GM04503 (cell line): ENCODE results near the gene DAZAP1.

Source experiments
- DNase-seq: peaks from one replicate; pipeline ENCODE4 v3.0.0-alpha.2; 2012; ENCODE audit warnings: low read depth

Gene DAZAP1

DNA sequence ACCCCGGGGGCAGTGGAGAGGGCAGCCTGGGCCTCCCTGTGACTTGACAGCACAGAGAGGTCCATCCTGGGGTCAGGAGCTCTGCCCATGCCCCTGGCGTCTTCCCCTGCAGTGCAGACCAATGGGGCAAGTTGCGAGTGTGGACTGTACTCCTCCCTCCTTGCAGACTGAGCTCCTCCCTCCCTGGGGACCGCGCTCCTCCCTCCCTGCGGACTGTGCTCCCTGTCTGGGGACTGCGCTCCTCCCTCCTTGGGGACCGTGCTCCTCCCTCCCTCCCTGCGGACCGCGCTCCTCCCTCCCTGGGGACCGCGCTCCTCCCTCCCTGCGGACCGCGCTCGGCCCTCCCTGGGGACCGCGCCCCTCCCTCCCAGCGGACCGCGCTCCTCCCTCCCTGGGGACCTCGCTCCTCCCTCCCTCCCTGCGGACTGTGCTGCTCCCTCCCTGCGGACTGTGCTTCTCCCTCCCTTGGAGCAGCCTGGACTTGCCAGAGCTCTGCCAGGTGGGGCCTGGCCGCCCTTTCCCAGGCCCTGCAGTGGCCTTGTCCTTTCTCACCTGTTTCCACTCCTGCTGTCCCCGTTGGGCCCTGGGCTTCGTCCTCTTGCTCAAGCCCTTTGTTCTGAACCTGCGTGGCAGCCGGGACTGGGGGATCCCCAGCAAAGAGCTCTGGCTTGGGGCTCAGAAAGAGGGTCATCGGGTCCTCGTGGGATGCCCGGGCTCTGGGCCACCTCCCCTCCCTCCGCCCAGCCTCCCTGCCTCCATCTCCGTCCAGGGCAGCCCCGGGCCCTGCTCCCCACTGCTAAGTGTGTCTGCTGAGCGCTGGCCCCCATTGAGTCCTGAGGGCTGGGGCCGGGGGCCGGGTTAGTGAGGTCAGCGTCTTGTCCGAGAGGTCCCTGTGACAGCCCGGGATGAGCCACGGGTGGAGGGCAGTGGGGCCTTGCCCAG is 12.9 kb upstream of the DAZAP1 start:
- no peak for DNase-seq

DNA sequence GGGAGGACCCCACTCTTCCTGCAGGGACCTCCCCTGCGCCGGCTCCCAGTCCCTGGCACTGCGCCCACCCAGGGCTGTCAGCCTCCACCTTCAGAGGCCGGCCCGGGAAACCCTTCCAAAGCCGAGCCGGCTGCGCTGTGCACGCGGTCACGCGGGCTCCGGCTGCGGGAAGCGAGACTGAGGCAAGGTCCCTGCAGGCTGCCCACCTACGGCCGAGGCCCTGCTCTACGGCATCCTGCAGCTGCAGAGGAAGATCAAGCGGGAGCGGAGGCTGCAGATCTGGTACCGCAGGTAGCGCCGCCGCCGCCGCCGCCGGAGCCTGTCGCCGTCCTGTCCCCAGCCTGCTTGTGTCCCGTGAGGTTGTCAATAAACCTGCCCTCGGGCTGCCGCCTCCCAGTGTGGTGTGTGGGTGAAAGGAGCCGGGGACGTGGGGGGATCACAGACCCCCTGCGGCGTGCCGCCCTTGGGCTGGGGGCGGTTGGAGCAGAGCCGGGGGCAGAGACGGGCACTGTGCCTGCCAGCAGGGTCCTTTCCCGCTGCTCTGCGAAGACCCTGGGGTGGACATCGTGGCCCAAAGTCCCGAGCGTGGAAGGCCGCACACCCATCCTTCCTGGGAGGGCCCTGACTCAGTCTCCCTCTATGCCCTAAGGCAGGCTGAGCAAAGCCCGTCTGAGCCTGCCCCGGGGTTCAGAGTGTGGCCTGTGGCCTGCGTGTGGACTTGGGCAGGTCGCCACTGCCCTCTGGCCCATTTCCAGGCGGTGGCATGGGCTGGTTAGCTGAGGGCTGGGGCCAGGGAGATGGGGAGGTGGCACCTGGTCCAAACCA is 12.0 kb upstream of the DAZAP1 start:
- no peak for DNase-seq

DNA sequence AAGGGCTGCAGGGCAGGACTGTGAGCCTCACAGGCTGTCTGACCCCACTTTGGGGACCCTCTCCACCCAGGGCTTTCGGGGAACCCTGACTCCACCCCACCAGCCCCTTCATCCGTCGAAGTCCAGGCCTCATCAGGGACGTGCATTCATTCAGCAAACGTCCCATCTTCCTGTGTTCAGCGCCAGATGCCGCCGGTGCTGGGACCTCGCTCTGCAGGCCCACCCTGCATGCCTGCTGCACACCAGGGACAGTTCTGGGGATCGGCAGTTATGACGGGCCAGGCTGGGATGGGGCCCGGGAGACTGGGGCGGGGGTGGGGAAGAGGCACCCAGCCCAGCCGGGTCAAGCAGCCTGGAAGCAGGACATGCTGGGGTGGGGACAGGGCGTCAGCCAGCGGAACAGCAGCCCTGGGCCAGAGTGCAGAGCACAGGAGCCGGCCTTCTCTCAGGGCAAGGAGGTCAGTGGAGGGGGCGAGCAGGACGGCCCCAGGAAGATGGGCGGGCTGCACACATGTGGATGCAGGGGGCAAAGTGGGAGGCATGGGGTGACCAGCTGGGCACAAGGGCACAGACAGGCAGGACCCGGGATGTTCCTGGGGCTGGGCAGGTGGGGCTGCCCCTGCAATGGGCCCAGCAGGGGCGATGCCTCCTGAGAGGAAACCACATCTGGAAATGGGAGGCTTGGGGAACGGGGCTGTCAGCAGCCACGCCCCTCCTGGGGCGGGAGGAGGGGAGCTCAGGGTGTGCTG is 11.2 kb upstream of the DAZAP1 start:
- no peak for DNase-seq

DNA sequence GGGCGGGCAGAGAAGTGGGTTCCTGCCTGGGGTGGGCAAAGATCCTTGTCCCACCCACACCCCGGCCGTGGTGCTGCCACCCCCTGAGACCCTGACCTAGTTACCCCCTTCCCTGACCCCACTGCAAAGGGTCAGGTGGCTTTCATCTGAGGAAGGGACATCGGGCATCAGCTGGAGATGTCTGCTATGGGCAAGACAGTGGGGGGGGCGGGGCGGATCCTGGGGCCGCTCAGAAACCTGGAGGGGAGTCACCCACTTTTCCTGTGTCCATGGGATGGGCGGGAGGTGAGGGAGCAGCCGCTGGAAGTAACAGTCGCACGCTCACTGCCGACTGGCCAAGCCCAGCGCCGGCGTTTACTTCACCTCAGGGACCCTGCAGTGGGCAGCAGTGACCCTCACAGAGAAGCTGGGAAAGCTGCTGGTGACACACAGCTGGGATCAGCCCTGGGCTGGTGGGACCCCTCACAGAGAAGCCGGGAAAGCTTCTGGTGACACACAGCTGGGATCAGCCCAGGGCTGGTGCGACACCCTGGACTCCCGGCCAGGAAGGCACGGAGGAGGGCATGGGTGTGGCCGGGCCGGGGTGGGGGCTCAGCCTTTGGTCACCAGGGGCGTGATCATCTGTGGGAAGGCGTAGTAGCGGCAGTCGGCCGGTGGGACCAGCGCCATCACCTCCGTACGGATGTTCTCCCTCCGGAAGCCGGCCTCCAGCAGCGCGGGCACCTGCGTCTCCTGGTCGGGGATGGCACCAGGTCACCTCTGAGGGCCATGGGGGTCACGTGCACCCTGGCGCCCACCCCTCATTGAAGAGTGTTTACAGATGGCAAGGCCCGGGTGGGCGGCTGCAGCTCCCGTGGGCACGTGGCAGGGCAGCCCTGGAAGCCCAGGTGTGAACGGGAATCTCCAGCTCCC is 10.4 kb upstream of the DAZAP1 start:
- DNase-seq, result no peak

DNA sequence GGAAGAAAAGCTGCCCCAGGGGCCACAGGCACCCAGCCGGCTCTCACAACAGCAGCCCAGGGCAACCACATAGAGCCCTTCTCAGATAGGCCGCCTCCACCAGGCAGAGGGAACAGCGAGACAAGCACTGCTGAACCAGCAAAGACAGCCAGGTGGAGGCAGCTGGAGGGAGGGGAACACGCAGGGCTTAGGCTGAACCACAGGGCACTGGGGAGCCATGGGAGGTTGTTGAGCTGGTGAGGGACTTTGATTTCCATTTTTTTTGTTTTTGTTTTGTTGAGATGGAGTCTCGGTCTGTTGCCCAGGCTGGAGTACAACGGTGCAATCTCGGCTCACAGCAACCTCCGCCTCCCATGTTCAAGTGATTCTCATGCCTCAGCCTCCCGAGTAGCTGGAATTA is 9.5 kb upstream of the DAZAP1 start:
- no peak for DNase-seq

DNA sequence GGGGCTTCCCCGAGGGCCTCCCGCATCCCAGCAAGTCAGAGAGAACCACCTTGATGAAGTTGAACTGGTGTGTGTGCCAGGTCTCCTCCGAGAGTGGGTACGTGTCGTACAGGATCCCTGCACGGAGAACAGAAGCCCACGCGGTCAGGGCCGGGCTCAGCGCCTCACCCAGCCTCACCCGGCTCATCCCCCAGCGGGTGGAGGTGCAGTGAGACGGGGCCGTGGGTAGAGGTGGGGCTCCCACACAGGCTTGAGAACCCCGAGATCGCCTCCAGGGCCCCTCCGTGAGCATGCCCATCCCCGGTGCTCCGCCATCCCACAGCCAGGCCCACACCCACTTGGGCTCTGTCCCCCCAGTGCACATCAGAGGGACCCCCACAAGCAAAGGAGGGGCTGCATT is 8.3 kb upstream of the DAZAP1 start:
- no peak for DNase-seq

DNA sequence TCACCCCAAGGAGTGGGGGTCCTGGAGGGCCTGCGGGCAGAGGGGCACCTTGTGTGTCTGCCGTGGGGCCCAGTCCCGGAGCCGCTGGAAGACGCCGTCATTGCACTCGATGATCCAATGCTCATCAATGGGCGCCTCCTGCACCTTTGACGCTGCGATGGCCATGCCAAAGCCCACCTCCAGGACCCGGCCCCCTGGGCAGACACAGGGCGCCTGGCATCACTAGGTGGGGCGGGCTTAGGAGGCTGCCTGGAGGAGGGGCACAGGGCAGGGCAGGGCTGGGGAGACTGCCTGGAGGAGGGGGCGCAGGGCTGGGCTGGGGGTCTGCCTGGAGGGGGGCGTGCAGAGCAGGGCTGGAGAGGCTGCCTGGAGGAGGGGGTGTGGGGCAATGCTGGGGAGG is 7.6 kb upstream of the DAZAP1 start:
- no peak for DNase-seq

DNA sequence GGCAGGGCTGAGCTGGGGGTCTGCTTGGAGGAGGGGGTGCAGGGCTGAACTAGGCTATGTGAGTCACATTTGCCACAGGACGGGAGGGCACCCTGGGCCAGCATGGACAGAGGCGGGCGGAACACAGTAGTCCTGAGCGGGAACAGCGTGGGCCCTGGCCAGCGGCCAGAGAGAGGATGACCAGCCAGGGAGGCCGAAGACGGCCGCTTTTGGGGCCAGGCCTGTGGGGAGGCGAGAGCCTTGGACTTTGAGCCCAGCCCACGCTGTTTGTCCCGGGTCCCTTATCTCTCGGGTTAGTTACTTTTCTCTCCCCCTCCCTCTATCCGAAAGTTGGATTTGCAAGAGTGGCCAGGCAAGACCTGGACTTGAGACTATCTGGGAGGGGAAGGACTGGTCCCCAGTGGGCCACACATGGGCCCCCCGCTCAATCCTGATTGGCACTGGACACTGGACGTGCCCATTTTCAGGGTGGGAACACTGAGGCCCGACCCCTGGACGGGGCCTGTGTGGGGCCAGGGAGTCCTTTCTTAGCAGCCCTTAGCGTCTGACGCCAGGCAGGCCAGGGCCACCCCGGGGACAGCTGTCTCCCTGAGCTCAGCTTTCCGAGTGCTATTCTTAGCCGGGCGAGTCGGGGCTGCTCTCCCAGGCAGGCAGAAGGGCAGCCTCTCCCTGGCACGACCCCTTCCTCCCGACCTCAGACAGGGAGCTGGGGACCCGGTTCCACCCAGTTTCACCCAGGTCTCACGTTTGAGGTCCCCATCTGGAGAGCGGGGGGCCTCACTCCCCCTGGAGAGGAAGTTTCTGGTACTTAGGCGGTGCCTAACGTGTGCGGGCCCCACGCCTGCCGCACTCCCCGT is 6.9 kb upstream of the DAZAP1 start:
- no peak for DNase-seq

DNA sequence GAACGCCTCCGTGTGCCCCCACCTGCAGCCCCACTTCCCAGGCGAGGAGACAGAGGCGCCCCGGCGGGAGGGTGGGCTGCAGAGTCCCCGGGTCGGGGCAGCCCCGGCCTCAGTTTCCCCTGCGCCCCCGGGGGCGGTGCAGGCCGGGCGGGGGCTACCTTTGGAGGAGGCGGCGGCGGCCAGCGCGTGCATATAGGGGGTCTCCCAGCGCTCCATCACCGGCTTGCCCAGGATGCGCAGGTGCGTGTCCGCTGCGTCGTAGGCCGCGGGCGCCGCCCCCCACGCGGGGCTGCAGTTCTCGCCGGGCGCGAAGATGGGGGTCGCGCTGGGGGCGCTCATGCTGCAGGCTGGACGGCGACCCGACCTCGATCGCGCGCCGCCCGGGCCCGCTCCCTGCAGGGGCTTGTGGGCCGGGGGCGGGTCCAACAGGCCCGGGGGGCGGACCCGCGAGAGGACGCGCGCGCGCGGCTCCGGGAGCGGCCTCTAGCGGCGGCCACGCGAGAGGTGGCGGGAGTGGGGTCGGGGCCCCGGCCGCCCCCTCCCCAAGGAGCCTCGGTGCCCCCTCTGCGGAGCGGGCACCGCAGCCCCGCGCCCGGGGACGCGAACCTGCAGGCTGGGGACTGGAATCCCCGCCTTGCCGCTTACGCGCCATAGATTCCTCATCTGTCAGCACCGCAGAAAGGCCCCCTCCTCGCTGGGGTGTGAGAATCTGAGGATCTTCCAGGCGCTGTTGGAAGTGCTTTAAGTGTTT is 6.1 kb upstream of the DAZAP1 start, which contains the start of gene GAMT:
Gene GAMT, minus strand, starts transcription at position 405 of the 751 bp plus-strand sequence. Its CDS starts 66 bp downstream, at position 339.
- DNase-seq, result no peak

DNA sequence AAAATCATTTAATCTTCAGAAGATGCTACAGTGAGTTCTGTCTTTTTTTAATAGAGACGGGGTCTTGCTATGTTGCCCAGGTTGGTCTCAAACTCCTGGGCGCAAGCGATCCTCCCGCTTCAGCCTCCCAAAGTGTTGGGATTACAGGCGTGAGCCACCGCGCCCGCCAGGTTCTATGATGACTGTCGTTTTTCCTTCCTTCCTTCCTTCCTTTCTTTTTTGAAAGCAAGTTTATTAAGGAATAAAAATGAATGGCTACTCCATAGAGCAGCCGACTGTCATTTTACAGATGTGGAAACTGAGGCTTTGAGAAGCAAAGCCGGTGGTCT is 5.5 kb upstream of the DAZAP1 start:
- no peak for DNase-seq

DNA sequence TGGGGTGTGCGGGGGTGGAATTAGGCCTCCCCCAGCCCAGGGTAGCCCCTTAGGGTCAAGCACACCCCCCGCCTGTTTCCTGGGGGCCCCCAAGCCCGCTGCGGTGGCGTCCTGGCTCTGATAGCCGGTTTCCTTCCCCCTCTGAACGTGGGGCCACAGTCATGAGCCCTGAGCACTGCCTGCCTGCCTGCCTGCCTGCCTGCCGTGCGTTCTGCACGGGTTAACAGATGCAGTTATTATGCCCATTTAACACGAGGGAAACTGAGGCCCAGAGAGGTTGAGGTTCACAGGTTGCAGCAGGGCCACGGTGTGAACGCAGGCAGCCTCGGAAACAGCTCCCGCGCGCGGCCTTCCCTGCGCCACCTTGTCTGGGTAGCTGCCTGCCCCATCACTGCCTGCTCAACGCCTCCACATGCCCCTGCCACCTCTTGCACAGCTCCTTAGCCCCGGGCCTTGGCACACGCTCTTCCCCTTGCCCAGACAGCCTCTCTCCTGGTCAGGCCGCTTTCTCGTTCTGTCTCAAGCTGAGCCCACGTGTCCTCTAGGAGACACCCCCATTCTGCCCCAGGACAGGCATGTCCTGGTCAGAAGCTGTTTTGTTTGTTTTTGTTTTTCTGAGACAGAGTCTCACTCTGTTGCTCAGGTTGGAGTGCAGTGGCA is 4.8 kb upstream of the DAZAP1 start:
- DNase-seq, result no peak

DNA sequence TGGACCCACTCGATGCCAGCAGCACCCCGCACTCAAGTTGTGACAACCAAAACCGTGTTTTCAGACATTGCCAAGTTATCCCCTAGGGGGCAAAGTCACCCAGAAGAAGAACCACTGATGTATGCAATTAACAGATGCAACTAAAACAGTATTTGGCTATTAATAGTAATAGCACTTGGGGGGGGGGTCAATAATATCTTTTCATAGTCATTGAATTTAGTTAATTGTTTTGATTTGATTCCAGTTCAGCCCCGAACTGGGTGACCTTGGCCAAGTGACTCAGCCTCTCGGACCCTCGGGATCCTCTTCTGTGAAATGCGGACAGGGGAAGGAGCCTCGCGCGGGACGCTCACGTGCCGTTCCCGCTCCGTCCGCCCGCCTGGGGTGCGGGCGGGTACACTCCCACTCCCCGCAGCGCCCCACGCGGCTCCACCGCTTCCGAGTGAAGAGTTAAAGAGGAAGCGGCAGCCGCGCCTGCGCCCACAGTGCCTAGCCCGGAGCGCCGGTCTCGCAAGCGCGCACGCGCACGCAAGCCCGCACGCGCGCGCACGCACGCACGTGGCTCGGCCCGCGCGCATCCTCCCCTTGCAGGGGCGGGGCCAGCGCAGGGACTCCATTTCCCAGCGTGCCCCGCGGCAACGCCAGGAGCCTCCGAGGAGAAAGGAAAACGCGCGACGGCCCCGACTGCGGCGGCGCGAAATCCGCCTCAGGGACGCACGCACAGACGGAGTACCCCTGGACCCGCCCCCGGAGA is 435 bp upstream of the DAZAP1 start:
- peak; percentile 77 for DNase-seq

DNA sequence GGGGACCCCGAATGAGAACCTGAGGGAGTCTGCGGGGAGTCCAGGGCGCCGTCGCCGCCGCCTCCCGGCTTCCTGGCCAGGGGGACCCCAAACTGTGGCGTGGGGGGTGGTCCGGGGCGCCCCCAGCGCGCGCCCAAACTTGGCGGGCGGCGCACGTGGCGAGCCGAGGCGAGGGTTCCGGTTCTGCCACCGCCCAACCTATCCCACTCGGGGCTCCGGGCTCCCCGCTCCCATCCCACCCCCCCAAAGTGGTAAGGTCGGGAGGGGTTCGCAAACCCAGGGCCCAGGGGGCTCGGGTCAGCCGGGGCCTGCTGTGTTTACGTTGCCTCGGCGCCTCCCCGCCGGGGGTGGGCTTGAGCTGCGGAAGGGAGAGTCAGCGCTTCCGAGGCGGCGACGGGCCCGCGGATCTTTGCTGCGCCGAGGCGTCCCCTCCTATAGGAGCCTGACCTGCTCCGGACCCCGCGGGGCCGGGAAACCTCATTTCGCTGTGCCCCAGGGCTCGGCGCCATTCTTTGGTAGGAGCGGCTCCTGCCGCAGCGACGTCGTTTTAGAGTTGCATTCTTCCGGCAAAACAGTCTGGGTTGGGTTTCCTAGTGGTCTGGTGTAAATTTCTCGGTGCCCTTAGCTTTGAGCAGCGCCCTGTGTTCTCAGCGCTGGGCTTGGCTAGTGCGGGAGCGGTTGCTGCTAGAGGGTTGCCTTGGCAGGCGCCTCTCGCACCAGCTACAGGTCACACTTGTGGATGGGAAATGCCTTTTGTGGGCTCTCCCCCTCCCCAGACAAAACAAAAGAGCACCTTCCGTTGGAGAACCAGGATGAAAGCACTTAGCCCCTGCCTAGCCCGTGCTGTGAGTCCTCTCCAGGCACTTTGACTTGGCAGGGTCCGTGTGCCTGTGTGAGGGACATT is 1.2 kb downstream of the DAZAP1 start:
- DNase-seq, result peak; percentile 27

DNA sequence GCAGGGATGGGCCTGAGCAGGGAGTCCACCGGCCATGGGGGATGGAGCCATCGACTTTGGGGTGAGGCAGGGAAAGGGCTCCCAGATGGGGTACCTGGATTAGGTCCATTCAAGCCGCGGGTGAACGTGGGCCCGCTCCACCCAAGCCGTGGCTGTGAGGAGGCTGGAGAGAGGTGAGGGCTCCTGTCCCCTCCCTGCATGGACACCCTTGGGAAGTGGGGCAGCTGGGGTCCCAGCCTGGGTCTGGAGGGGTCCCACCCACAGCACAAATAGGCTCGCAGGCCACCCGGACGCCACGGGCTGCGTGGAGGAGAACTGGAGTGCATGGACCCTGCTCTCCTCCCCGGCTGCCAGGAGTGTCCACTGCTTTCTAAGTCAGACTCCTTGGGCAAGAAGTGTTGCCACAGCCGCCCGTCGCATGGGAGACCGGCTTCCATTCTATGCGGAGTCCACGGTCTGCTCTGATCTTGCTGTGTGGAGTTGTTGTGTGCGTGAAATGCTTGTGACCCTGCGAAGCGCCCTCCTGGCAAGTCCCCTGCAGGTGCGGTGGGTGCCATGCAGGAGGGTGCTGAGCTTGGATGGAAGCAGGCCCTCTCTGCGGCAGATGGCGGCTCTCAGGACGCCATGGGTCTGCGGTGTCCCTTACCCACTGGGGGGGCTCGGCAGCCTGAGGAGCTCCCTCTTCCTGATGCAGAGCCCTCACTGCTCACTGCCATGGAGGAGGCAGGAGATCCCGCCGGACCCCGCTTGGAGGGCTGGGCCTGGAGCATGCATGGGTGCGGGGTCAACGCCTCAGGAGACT is 2.0 kb downstream of the DAZAP1 start:
- DNase-seq, result no peak

DNA sequence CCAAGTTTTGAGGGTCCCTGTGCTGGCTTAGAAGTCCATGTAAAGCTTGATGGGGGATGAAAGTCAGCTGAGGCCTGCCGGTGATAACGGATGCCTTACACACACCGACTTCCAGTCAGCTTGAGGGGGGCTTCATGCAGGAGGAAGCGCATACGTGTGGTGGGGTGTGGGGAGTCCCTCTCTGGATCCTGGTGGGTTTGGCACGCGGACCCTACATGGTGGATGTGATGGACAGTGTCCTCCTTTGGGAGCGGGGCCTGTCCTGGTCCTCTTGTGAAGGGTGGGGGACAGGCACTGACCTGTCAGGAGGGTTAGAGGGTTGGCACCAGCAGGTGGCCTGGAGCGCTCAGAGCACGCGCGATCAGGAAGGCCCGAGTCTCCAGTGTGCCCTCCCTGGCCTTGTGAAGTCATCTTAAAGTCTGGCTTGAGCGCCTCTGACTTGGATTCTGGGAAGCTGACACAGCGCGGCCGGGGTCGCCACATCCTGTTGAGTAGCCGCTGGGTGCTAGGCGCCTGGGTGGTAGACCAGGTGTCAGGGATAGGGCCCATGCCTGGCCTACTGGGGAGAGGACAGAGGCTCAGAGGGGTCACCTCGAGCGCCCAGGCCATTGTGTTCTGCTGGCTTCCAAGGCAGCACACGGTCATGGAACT is 2.9 kb downstream of the DAZAP1 start:
- DNase-seq, result no peak

DNA sequence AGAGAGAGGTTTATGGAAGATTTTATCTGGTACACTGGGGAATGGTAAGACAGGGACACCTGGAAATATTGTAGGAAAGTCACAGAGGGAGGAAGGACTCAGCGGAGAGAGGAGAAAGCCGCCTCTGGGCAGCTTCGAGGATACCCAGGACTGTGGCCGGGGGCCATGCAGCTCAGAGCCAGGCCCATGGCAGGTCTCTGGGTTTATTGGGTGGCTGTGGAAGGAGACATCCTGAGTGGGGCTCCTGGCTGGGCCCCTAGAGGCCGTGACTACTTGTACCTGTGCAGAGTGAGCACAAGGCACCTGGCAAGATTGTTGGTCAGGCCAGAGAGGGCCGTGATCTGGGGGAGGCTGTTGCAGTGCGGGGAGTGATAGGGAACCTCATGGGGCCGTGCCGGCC is 3.4 kb downstream of the DAZAP1 start:
- no peak for DNase-seq
